ENCODE results near the gene MAP3K15.

The MAP3K15 gene

GRCh38 chrX:19342331-19342906 is 172.9 kb downstream of the MAP3K15 start:
- TF ChIP-seq CTCF (conservative IDR thresholded peaks at IDR 0.05; ENCODE audit: low read depth, low read length) = no peak
- DNase-seq (ENCODE audit: low read depth) = no peak
- no peak overlapping the region for H3K4me3 ChIP-seq (ENCODE audit: low read length)

- H3K4me3 ChIP-seq (ENCODE audit: low read length) = no peak overlapping the region
- TF ChIP-seq CTCF (conservative IDR thresholded peaks at IDR 0.05; ENCODE audit: low read depth, low read length) = peak; percentile 34
- DNase-seq (ENCODE audit: low read depth) = no peak
These were observed 180.2 kb downstream of the MAP3K15 start for GRCh38 chrX:19334945-19335626.

- DNase-seq (ENCODE audit: low read depth) = no peak
- no peak for TF ChIP-seq CTCF (conservative IDR thresholded peaks at IDR 0.05; ENCODE audit: low read depth, low read length)
These were observed 182.3 kb downstream of the MAP3K15 start for GRCh38 chrX:19332983-19333382.

GRCh38 chrX:19331831-19332230 is 183.5 kb downstream of the MAP3K15 start:
- no peak for DNase-seq (ENCODE audit: low read depth)
- TF ChIP-seq CTCF (conservative IDR thresholded peaks at IDR 0.05; ENCODE audit: low read depth, low read length) = no peak
- no peak overlapping the region for H3K4me3 ChIP-seq (ENCODE audit: low read length)

More at GRCh38 chrX:19332983-19333382, 182.3 kb downstream of the MAP3K15 start:
- H3K4me3 ChIP-seq (ENCODE audit: low read length) = no peak overlapping the region

GRCh38 chrX:19326567-19326966 is 188.7 kb downstream of the MAP3K15 start:
- TF ChIP-seq CTCF (conservative IDR thresholded peaks at IDR 0.05; ENCODE audit: low read depth, low read length) = no peak
- no peak overlapping the region for H3K4me3 ChIP-seq (ENCODE audit: low read length)
- no peak for DNase-seq (ENCODE audit: low read depth)
